ENCODE data around the gene TCAF2.
"Not testable (repeated sequence)": the region's sequence is repeated elsewhere in the genome, so short reads cannot be mapped to it uniquely, and the experiment has no call there.

TCAF2 gene

GRCh38 chr7:143620646-143621045 is at the start of gene TCAF2:
TCAF2 (plus strand) TSS chr7:143620974.
- not testable (repeated sequence) for DNase-seq

GRCh38 chr7:143571501-143571900 is 49.3 kb upstream of the TCAF2 start, which contains the start of gene CTAGE15:
CTAGE15 (plus strand) TSS chr7:143571801; CDS start chr7:143571818, 17 bp downstream.
- DNase-seq = not testable (repeated sequence)

GRCh38 chr7:143588183-143588582 is 32.6 kb upstream of the TCAF2 start:
- not testable (repeated sequence) for DNase-seq

- DNase-seq = not testable (repeated sequence)
Observed at GRCh38 chr7:143589897-143590296, 30.9 kb upstream of the TCAF2 start.

GRCh38 chr7:143598086-143598485 is 22.7 kb upstream of the TCAF2 start:
- DNase-seq = not testable (repeated sequence)

- DNase-seq = not testable (repeated sequence)
Observed at GRCh38 chr7:143603549-143603948, 17.2 kb upstream of the TCAF2 start.

- not testable (repeated sequence) for DNase-seq
Observed at GRCh38 chr7:143606088-143606487, 14.7 kb upstream of the TCAF2 start.

GRCh38 chr7:143615545-143615944 is 5.2 kb upstream of the TCAF2 start:
- not testable (repeated sequence) for DNase-seq

GRCh38 chr7:143617204-143617603 is 3.6 kb upstream of the TCAF2 start:
- DNase-seq = not testable (repeated sequence)

GRCh38 chr7:143620058-143620457 is 716 bp upstream of the TCAF2 start:
- not testable (repeated sequence) for DNase-seq

GRCh38 chr7:143621175-143621574 is 401 bp downstream of the TCAF2 start:
- DNase-seq = not testable (repeated sequence)

GRCh38 chr7:143622130-143622529 is 1.4 kb downstream of the TCAF2 start:
- not testable (repeated sequence) for DNase-seq

GRCh38 chr7:143630653-143631052 is 9.9 kb downstream of the TCAF2 start:
- DNase-seq = not testable (repeated sequence)

- DNase-seq = not testable (repeated sequence)
Observed at GRCh38 chr7:143632506-143632905, 11.7 kb downstream of the TCAF2 start.

- not testable (repeated sequence) for DNase-seq
Observed at GRCh38 chr7:143633013-143633618, 12.3 kb downstream of the TCAF2 start.

GRCh38 chr7:143635364-143636240 is 14.8 kb downstream of the TCAF2 start:
- DNase-seq = not testable (repeated sequence)

- not testable (repeated sequence) for DNase-seq
Observed at GRCh38 chr7:143639372-143639771, 18.6 kb downstream of the TCAF2 start.

- not testable (repeated sequence) for DNase-seq
Observed at GRCh38 chr7:143640528-143641189, 19.9 kb downstream of the TCAF2 start.

- not testable (repeated sequence) for DNase-seq
Observed at GRCh38 chr7:143646598-143646997, 25.8 kb downstream of the TCAF2 start.

GRCh38 chr7:143649902-143650301 is 29.1 kb downstream of the TCAF2 start:
- DNase-seq = not testable (repeated sequence)

- DNase-seq = not testable (repeated sequence)
Observed at GRCh38 chr7:143650447-143650846, 29.7 kb downstream of the TCAF2 start.
